Stomach (tissue), 9 donors: ENCODE results near the gene LRRC4C. TPM values are rescaled to one million over a fixed set of nuclear protein-coding genes. Genes with fewer than 3 reads are reported as not detected.

Experiments
- DNase-seq, 2 donors: peaks; one replicate each; pipeline versions ENCODE4 v3.0.0 to v3.0.0-alpha.2; 2013 to 2019
- H3K27ac ChIP-seq, 5 donors: fragments of 200-600 bp in 4 of 5; sonication (generic) in 4 of 5; one replicate each; pipeline ENCODE4 v1.5.1; 2013 to 2019; ENCODE audit warnings: mild to moderate bottlenecking in 1 of 5, moderate library complexity in 1 of 5
- H3K27me3 ChIP-seq, 3 donors: fragments of 200-600 bp; sonication (generic); one replicate each; pipeline ENCODE4 v1.5.1; 2017 to 2019; ENCODE audit warnings: mixed run types in 1 of 3
- H3K36me3 ChIP-seq, 4 donors: fragments of 200-600 bp; sonication (generic); 1 replicate in 3 of 4; 2 replicates in 1 of 4; pipeline ENCODE4 v1.5.1; 2016 to 2019
- H3K4me1 ChIP-seq, 4 donors: fragments of 200-600 bp; sonication (generic); one replicate each; pipeline ENCODE4 v1.5.1; 2016 to 2019
- H3K4me3 ChIP-seq, 4 donors: fragments of 200-600 bp; sonication (generic) in 3 of 4; one replicate each; pipeline ENCODE4 v1.5.1; 2016 to 2019; ENCODE audit warnings: mild to moderate bottlenecking in 1 of 4
- H3K9me3 ChIP-seq, 4 donors: fragments of 200-600 bp; sonication (generic); one replicate each; pipeline ENCODE4 v1.5.1; 2016 to 2019
- CTCF ChIP-seq, 7 experiments: fragments of 450-650 bp in 4 of 7; fragments of 200-600 bp in 3 of 7; sonication (generic) in 3 of 7; IDR thresholded peaks; one replicate each; pipeline ENCODE4 v1.5.1; 2016 to 2019; ENCODE audit warnings: antibody characterized with exemption in 7 of 7, control low read depth in 2 of 7, mild to moderate bottlenecking in 1 of 7
- EP300 ChIP-seq: sonication (generic); formaldehyde crosslinking; IDR thresholded peaks from one replicate; pipeline ENCODE4 v1.6.1; 2017; ENCODE audit warnings: antibody characterized with exemption
- POLR2A ChIP-seq, 4 donors: fragments of 450-650 bp; IDR thresholded peaks; one replicate each; pipeline ENCODE4 v1.6.1; 2016; ENCODE audit warnings: antibody characterized with exemption in 4 of 4, control low read depth in 2 of 4, mild to moderate bottlenecking in 1 of 4, moderate library complexity in 1 of 4
- POLR2AphosphoS5 ChIP-seq, 3 donors: sonication (generic); formaldehyde crosslinking; IDR thresholded peaks; one replicate each; pipeline ENCODE4 v1.6.1; 2016; ENCODE audit warnings: antibody characterized with exemption in 3 of 3
- whole genome bisulfite sequencing, 5 donors: extraction: QIAGEN DNeasy Blood & Tissue Kit in 3 of 5; methylation state at CpG; one replicate each; pipeline versions ENCODE4 v1.1.5 to v1.1.7; 2013 to 2018; 5-methylcytosine and 5-hydroxymethylcytosine counted together
- intact Hi-C: fragments of 100-400 bp; cut with DNase I; formaldehyde crosslinking; loops from one replicate; pipeline ENCODE4 v1.15.1; 2023; ENCODE audit warnings: low total_unique reads
- polyA plus RNA-seq, 3 donors: library from polyadenylated mRNA; stranded (reverse); fragments of 200-250 nt; gene quantifications; one replicate each; pipeline ENCODE4 v1.2.3, GENCODE V29; 2013
- total RNA-seq, 5 donors: library from RNA; depleted of rRNA; stranded (reverse); fragments of >200 nt; gene quantifications; one replicate each; pipeline versions ENCODE4 v1.1.0 to v1.2.3, GENCODE V29; 2014 to 2016
- donor health status: healthy with polysubstance abuse.
- donor health status: Bipolar disorder and iron deficiency.
- donor health status: healthy.

LRRC4C gene
- total and polyA plus RNA-seq, 8 donors, result 0.31 to 3.3 (median 0.45) TPM; not detected in 4

- DNase-seq, result no peak
- Histone ChIP-seq H3K27ac (no peak overlapping the region), H3K27me3 (no peaks in the 10 kb centered on the region), H3K36me3 (no peaks in the 10 kb centered on the region), H3K4me1 (no peaks in the 10 kb centered on the region), H3K9me3 (peaks cover 0 to 4% (median 3%) of the 10 kb centered on the region in 4 donors), H3K4me3 (no peak overlapping the region)
- WGBS, 5 donors, result 81 to 91% (median 88%) methylated on average over 7 of the region's 7 CpGs
- TF ChIP-seq POLR2AphosphoS5 (IDR thresholded peaks at IDR 0.05) (no peak), POLR2A (IDR thresholded peaks at IDR 0.05) (no peak), CTCF (IDR thresholded peaks at IDR 0.05) (no peak), EP300 (no peak)
- intact Hi-C loops, result no loop called here
Measured at GRCh38 chr11:40683010-40683409, 776.4 kb downstream of the LRRC4C start.

GRCh38 chr11:40679276-40679675, 780.2 kb downstream of the LRRC4C start:
- intact Hi-C loops, result no loop called here
- 68 to 79% (median 75%) methylated on average over 3 of the region's 3 CpGs for WGBS, 5 donors
- no peaks in the 10 kb centered on the region for H3K4me1 ChIP-seq
- H3K4me3 ChIP-seq, result no peak overlapping the region
- peaks cover 0 to 4% (median 3%) of the 10 kb centered on the region in 4 donors for H3K9me3 ChIP-seq
- H3K27me3 ChIP-seq, result no peaks in the 10 kb centered on the region
- H3K36me3 ChIP-seq, result no peaks in the 10 kb centered on the region
- TF ChIP-seq CTCF (IDR thresholded peaks at IDR 0.05) (no peak), POLR2AphosphoS5 (IDR thresholded peaks at IDR 0.05) (no peak), EP300 (no peak), POLR2A (IDR thresholded peaks at IDR 0.05) (no peak)
- no peak overlapping the region for H3K27ac ChIP-seq
- DNase-seq, result no peak

- DNase-seq, result no peak
- TF ChIP-seq EP300 (no peak), POLR2AphosphoS5 (IDR thresholded peaks at IDR 0.05) (no peak), POLR2A (IDR thresholded peaks at IDR 0.05) (no peak)
- Histone ChIP-seq H3K27ac (no peak overlapping the region), H3K9me3 (peaks cover 0 to 20% (median 16%) of the 10 kb centered on the region in 4 donors), H3K4me1 (no peaks in the 10 kb centered on the region), H3K36me3 (no peaks in the 10 kb centered on the region), H3K27me3 (no peaks in the 10 kb centered on the region), H3K4me3 (no peak overlapping the region)
- intact Hi-C loops, result no loop called here
- 94 to 100% (median 97%) methylated on average over 2 of the region's 2 CpGs for WGBS, 5 donors
Measured at GRCh38 chr11:40647295-40647694, 812.2 kb downstream of the LRRC4C start.

- Histone ChIP-seq H3K27ac (no peak overlapping the region), H3K36me3 (no peaks in the 10 kb centered on the region), H3K9me3 (no peaks in the 10 kb centered on the region), H3K4me1 (no peaks in the 10 kb centered on the region), H3K4me3 (no peak overlapping the region), H3K27me3 (no peaks in the 10 kb centered on the region)
- intact Hi-C loops, result no loop called here
- TF ChIP-seq POLR2A (IDR thresholded peaks at IDR 0.05) (no peak), CTCF (IDR thresholded peaks at IDR 0.05) (no peak), POLR2AphosphoS5 (IDR thresholded peaks at IDR 0.05) (no peak), EP300 (no peak)
- WGBS, 5 donors, result 36 to 59% (median 44%) methylated on average over 1 of the region's 1 CpG
- DNase-seq, result no peak
Measured at GRCh38 chr11:40642284-40642683, 817.2 kb downstream of the LRRC4C start.

GRCh38 chr11:40619654-40620053, 839.8 kb downstream of the LRRC4C start:
- 76 to 88% (median 83%) methylated on average over 3 of the region's 3 CpGs for WGBS, 5 donors
- TF ChIP-seq POLR2AphosphoS5 (IDR thresholded peaks at IDR 0.05) (no peak), POLR2A (IDR thresholded peaks at IDR 0.05) (no peak), CTCF (IDR thresholded peaks at IDR 0.05) (no peak), EP300 (no peak)
- H3K27me3 ChIP-seq, result no peaks in the 10 kb centered on the region
- H3K4me3 ChIP-seq, result no peak overlapping the region
- intact Hi-C loops, result no loop called here
- H3K9me3 ChIP-seq, result no peaks in the 10 kb centered on the region
- H3K36me3 ChIP-seq, result no peaks in the 10 kb centered on the region
- no peak for DNase-seq
- H3K27ac ChIP-seq, result no peak overlapping the region
- no peaks in the 10 kb centered on the region for H3K4me1 ChIP-seq
